Colon (tissue), 2 donors: ENCODE measurements around the gene TSPO.
"Not testable (repeated sequence)": the region's sequence is repeated elsewhere in the genome, so short reads cannot be mapped to it uniquely, and the experiment has no call there.

ENCODE experiments used
- FAIRE-seq: peaks from 2 replicates; lab custom pipeline; 2012; peaks lifted over from hg19 to GRCh38; lab: Jason Lieb, UNC
- donor health status: control.
- donor health status: control.

The TSPO gene

GRCh38 chr22:43151251-43152002 is at the start of gene TSPO:
TSS of gene TSPO (plus strand) at chr22:43151559. CDS start at chr22:43159239, 7,680 bp downstream.
- no peak for FAIRE-seq

DNA sequence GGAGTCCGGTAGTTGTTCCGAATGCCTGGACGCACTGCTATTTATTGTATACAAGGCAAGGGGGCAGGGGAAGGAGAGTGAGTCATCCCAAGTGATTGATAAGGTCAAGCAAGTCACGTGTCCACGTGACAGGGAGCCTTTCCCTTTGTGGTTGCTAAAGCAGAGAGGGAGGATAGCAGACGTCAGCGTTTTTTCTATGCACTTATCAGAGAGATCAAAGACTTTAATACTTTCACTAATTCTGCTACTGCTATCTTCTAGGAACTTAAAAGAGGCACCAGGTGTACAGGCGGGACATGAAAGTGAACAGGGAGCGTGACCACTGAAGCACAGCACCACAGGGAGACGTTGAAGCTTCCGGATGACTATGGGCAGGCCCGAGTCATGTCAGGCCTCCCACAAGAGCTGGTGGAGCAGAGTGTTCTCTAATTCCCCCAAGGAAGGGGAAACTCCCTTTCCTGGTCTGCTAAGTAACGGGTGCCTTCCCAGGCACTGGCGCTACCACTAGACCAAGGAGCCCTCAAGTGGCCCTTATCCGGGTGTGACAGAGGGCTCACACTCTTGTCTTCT is 47.2 kb upstream of the TSPO start:
- FAIRE-seq, result not testable (repeated sequence)

GRCh38 chr22:43104950-43105349 is 46.4 kb upstream of the TSPO start:
- FAIRE-seq, result not testable (repeated sequence)

GRCh38 chr22:43106302-43106701 is 45.1 kb upstream of the TSPO start:
- no peak for FAIRE-seq

- FAIRE-seq, result no peak
Measured at GRCh38 chr22:43109511-43109910, 41.8 kb upstream of the TSPO start.

DNA sequence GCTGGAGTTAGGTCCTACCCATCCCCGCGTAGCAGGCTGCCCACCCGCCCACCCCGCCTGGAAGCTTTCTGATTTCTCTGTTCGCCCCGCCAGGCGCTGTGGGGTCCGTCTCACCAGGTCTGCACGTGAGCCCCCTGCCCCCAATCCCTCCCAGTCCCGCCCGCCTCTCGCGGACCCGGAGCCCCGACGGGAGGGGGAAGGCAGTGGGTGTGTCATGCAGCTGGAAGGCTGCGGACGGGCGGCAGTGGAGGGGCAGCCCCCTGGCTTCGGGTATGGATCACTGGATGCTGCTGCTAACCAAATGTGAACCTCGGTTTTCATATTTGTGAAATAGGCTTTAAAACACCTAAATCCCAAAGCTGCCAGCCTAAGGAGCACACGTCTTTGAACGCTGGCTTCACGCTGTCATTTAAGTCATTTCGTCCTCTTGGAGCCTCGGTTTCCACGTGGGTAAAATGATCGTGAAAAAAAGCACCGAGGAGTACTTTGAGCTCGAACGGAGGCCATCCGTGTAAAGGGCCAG is 41.4 kb upstream of the TSPO start:
- no peak for FAIRE-seq

DNA sequence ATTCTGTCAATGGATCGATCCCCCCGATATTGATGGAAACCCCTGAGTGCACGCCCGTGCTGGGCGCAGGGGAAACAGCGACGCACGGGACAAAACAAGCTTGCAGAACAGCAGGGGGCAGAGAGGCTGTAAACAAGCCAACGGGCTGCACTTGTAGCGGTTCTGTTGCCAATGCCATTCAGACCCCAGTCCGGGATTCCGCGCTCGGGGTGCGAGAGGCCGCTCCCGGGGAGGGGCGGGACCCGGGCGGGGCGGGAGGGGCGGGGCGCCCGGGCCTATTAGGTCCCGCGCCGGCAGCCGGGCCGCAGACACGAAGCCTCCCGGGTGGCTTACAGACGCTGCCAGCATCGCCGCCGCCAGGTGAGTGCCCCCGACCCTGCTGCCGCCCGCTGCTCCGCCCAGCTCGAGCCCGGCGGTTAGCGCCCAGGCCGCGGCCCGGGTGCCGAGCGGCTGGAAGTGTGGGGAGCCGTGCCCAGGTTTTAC is 40.9 kb upstream of the TSPO start, which contains the start of gene BIK:
Gene BIK, plus strand, starts transcription at position 307 of the 483 bp plus-strand sequence. CDS start 13,273 bp downstream, outside the sequence.
- no peak for FAIRE-seq

GRCh38 chr22:43110927-43111623 is 40.3 kb upstream of the TSPO start:
- FAIRE-seq, result no peak

- no peak for FAIRE-seq
Measured at GRCh38 chr22:43113526-43114251, 37.7 kb upstream of the TSPO start.

DNA sequence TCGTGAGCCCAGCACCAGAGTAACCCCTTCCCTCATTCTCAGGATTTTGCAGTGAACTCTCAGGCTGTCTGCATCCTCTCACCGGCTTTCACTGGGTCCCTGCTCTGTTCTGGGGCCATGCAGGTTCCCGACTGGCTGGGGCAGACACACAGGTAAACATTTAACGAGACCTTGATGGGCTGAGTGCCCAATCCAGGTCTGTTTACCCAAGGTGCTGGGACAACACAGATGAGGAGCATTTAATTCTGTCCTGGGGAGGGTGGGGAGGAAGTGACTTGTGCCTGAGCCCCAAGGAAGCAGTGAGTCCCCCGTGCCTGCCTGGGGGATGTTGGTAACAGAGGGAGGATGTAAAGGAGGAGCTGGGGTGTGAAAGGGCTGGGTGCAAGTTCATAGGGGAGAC is 36.4 kb upstream of the TSPO start:
- no peak for FAIRE-seq

GRCh38 chr22:43116932-43117331 is 34.4 kb upstream of the TSPO start:
- no peak for FAIRE-seq

DNA sequence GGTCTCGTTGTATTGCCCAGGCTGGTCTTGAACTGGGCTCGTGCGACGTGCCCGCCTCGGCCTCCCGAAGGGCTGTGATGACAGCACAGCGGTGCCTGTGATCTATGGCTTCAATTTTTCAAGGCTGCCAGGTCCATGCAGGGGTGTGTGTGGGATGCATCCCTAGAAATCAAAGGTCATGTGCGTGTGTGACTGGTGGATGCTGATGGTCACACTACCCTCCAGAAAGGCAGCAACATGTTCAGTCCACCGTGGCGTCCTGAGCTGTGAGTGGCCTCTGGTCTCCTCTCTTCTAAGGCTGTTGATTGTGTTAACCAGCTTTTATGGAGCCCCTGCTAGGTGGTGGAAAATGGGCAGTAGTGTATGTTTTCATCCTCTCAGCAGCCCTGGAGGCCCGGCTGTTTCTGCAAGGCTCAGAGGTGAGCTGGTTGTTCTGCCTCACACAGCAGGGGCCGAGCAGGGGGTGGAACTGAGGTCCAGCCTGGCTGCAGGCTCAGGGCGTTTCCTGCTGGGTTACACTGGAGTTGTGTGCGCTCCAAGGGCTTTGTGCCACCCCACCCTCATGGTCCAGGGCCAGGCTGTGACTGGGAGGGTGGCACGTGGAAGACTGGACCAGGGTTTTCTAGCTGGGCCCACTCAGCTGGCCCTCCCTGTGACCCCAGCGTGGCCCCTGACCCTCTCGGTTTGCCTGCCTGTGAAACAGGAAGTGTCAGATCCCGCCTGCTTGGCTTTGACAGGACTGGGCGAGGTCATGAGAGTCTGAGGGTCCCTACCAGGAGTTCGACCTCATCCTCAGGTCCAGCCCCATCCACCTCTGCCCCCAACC is 33.1 kb upstream of the TSPO start:
- no peak for FAIRE-seq

DNA sequence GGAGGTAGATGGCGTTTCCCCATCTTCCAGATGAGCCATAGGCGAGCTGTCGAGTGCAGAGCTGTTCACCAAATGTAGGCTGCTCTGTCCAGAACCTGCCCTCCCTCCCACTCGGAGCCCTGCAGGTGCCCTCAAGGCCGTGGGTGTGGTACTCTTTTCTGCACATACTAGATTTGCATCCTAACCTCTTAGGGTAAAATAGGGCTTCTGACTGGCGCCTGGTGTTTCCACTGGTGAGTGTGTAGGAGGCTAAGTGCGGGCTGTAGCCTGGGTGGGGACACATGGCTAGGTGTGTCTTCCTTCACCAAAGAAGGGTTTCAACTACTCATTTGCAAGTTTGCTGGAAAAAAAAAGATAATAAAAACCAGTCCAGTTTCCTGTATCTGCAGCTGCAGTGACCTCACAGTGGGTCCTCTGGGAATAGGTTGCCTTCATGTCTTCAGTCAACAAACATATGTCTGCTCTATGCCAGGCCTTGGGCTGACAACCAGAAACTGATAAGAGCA is 32.4 kb upstream of the TSPO start:
- no peak for FAIRE-seq

DNA sequence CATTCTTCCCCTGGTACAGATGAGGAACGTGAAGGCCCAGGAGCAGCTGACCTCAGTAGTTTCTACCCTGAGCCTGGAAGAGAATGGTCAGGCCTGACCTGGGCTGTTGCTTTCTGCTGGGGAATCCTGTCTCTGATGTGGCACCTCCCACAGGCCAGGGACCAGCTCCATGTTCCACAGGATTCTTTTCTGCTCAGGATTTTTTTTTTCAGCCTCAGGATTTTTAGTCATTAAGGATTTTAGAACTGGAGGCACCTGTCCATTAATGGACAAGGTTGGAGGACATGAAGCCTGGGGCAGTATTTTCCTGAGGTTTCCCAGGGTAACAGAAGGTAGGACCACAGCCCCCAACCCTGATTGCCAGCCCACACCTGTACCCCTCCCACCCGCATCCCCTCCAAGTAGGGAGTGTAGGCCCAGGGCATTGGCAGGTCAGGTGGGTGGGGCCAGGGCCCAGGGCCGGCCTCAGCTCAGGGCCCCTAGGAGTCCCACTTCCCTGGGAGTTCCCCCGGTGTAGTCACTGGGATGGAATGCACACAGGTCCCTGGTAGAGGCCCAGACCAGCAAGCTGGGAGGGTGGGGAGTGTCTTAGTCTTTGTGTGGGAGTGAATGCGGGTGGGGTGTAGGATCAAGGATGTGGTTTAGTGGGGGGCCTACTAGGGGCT is 24.7 kb upstream of the TSPO start:
- no peak for FAIRE-seq

GRCh38 chr22:43127166-43127908 is 24.0 kb upstream of the TSPO start:
- FAIRE-seq, result no peak

- no peak for FAIRE-seq
Measured at GRCh38 chr22:43128116-43128515, 23.2 kb upstream of the TSPO start.

GRCh38 chr22:43128928-43129424 is 22.4 kb upstream of the TSPO start:
- no peak for FAIRE-seq

DNA sequence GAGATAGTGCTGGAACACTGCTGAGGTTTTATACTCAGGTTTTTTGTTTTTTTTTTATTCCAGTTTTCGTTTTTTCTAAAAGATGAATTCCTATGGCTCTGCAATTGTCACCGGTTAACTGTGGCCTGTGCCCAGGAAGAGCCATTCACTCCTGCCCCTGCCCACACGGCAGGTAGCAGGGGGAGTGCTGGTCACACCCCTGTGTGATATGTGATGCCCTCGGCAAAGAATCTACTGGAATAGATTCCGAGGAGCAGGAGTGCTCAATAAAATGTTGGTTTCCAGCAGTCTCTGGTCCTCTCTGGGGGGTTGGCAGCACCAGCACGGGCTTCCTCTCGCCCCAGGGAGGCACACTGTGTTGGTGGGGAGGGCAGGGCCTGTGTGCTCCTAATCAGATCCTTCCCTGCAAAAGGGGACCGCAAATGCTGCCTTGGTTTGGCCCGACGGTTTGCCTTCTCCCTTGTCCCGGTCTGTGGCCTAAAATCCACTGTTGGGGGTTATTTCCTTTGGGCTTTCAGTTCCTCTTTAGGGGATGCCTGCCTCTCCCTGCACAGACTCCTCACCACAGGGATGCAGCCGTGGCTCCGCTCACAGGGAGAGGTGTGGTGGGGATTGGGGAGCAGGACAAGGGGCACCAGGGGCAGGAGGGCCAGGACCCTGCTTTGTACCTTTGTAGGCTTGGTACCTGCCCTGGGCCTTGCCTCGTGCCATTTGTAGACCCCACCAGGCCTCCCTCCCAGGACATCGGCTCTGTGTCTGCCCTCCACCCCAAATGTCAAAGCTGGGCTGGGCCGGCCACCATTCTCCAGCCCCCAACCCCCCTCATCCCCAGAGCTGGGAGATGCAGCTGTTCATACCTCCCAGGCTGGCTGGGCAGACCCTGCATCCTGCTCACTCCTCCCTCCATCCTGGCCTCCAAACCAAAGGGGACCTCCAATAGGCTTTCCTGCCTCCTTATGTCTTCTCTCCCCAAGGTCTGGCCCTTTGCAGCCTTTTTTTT is 21.6 kb upstream of the TSPO start:
- FAIRE-seq, result no peak
